HepG2 (cell line): ENCODE results near the gene CSNK1E. TPM values are rescaled to one million over a fixed set of nuclear protein-coding genes. Genes with fewer than 3 reads are reported as not detected.

ENCODE experiments used
- CCDC6 ChIP-seq: sonication (generic); formaldehyde crosslinking; IDR thresholded peaks from 2 replicates; pipeline ENCODE4 v1.8.1; 2022; ENCODE audit warnings: mild to moderate bottlenecking, missing genetic modification reagents, moderate library complexity
- DNMT1 ChIP-seq: sonication (generic); formaldehyde crosslinking; IDR thresholded peaks from 2 replicates; pipeline ENCODE4 v1.5.1; 2020; ENCODE audit warnings: mild to moderate bottlenecking, missing genetic modification reagents
- ELF3 ChIP-seq: IDR thresholded peaks from 2 replicates; pipeline ENCODE4 v1.6.1; 2016; ENCODE audit warnings: missing genetic modification reagents, missing compliant biosample characterization
- GLI4 ChIP-seq: sonication (generic); formaldehyde crosslinking; IDR thresholded peaks from 2 replicates; pipeline ENCODE4 v1.5.1; 2020; ENCODE audit warnings: missing genetic modification reagents, mild to moderate bottlenecking, moderate library complexity, borderline replicate concordance
- JUNB ChIP-seq: sonication (generic); formaldehyde crosslinking; IDR thresholded peaks from 2 replicates; pipeline ENCODE4 v1.8.0; 2022; ENCODE audit warnings: missing genetic modification reagents, mild to moderate bottlenecking, borderline replicate concordance
- JUND ChIP-seq: sonication (generic); formaldehyde crosslinking; IDR thresholded peaks from 2 replicates; pipeline ENCODE4 v1.8.0; 2022; ENCODE audit warnings: mild to moderate bottlenecking, missing genetic modification reagents
- MYC ChIP-seq: sonication (generic); formaldehyde crosslinking; IDR thresholded peaks from 2 replicates; pipeline ENCODE4 v1.9.0; 2021; ENCODE audit warnings: missing genetic modification reagents, borderline replicate concordance
- ONECUT2 ChIP-seq: sonication (generic); formaldehyde crosslinking; IDR thresholded peaks from 2 replicates; pipeline ENCODE4 v1.4.0; 2020; ENCODE audit warnings: missing genetic modification reagents
- POGZ ChIP-seq: sonication (generic); formaldehyde crosslinking; IDR thresholded peaks from 2 replicates; pipeline ENCODE4 v1.4.0; 2020; ENCODE audit warnings: mild to moderate bottlenecking, missing genetic modification reagents
- TBX2 ChIP-seq: sonication (generic); formaldehyde crosslinking; IDR thresholded peaks from 2 replicates; pipeline ENCODE4 v1.5.0; 2020; ENCODE audit warnings: missing genetic modification reagents, mild to moderate bottlenecking, borderline replicate concordance
- ZNF24 ChIP-seq: fragments of 450-650 bp; IDR thresholded peaks from 2 replicates; pipeline ENCODE4 v1.6.1; 2017; ENCODE audit warnings: antibody characterized with exemption, mild to moderate bottlenecking
- ZNF598 ChIP-seq: sonication (generic); formaldehyde crosslinking; IDR thresholded peaks from 2 replicates; pipeline ENCODE4 v1.5.1; 2020; ENCODE audit warnings: mild to moderate bottlenecking, missing genetic modification reagents, borderline replicate concordance
- ZNF737 ChIP-seq: sonication (generic); formaldehyde crosslinking; IDR thresholded peaks from 2 replicates; pipeline ENCODE4 v1.5.0; 2020; ENCODE audit warnings: missing genetic modification reagents, mild to moderate bottlenecking, borderline replicate concordance
- polyA plus RNA-seq, 8 experiments: library from polyadenylated mRNA; depleted of rRNA in 3 of 8; stranded (reverse) in 7 of 8; unstranded in 1 of 8; fragments of >200 nt; fragmentation: Illumina TruSeq in 4 of 8; extraction: Trizol in 4 of 8; gene quantifications; 2 replicates each; pipeline versions ENCODE4 v1.2.1 to v1.2.3, GENCODE V29; 2011 to 2016; ENCODE audit warnings: low read depth in 4 of 8, missing spikeins in 1 of 8, mixed read lengths in 1 of 8; ENCODE audit not compliant: insufficient read depth in 1 of 8
- total RNA-seq, 5 experiments: library from RNA; depleted of rRNA; stranded (reverse); fragments of >200 nt; fragmentation: Illumina TruSeq; extraction: Trizol; gene quantifications; 2 replicates each; pipeline ENCODE4 v1.2.3, GENCODE V29; 2016; ENCODE audit warnings: low read depth in 1 of 5
- TF ChIP-seq, protein P1 (sequence below): sonication (generic); formaldehyde crosslinking; conservative IDR thresholded peaks from 2 replicates; pipeline ENCODE4 v1.4.0; 2020; ENCODE audit warnings: mild to moderate bottlenecking, missing genetic modification reagents, moderate library complexity
- TF ChIP-seq, protein P2 (sequence below): IDR thresholded peaks from 2 replicates; pipeline ENCODE4 v1.6.1; 2016; ENCODE audit warnings: missing genetic modification reagents, missing compliant biosample characterization
- TF ChIP-seq, protein P3 (sequence below): sonication (generic); formaldehyde crosslinking; IDR thresholded peaks from 2 replicates; pipeline ENCODE4 v1.5.1; 2020; ENCODE audit warnings: mild to moderate bottlenecking, missing genetic modification reagents
- TF ChIP-seq, protein P4 (sequence below): sonication (generic); formaldehyde crosslinking; IDR thresholded peaks from 2 replicates; pipeline ENCODE4 v1.4.0; 2020; ENCODE audit warnings: missing genetic modification reagents, borderline replicate concordance
- TF ChIP-seq, protein P5 (sequence below): sonication (generic); formaldehyde crosslinking; IDR thresholded peaks from 2 replicates; pipeline ENCODE4 v1.5.0; 2020; ENCODE audit warnings: missing genetic modification reagents, mild to moderate bottlenecking, borderline replicate concordance
- TF ChIP-seq, protein P6 (sequence below): sonication (generic); formaldehyde crosslinking; IDR thresholded peaks from 2 replicates; pipeline ENCODE4 v1.4.0; 2020; ENCODE audit warnings: mild to moderate bottlenecking, missing genetic modification reagents

CSNK1E gene
- total and polyA plus RNA-seq, 2 of the 13 experiments (the other 11 are each of a cell fraction or from before 2014, with no cell fraction given), result 34.7 to 129 TPM

DNA sequence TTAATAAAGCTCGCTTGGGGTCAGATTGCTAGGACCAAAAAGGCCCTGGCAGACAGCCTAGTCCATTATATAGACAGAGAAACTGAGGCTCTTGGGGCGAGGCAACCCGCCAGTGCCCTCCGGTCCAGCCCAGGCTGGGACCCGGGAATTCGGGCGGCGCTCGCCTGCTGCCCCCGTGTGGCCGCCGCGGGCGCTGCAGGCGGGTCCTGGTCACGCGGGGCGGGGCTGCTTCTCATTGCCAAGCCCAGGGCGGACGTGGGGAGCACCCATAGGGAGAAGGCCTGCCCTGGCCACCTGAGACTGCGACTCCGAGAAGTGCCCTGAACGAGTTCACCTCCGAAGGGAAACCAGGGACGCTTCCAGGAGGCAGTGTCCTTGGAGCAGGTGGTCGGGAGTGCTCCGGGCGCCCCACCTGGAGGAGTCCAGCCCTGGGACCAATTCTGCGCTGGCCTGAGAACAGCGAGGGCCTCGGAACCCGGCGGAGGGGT is 36.0 kb upstream of the CSNK1E start (continued):
- TF ChIP-seq, protein P1, sequence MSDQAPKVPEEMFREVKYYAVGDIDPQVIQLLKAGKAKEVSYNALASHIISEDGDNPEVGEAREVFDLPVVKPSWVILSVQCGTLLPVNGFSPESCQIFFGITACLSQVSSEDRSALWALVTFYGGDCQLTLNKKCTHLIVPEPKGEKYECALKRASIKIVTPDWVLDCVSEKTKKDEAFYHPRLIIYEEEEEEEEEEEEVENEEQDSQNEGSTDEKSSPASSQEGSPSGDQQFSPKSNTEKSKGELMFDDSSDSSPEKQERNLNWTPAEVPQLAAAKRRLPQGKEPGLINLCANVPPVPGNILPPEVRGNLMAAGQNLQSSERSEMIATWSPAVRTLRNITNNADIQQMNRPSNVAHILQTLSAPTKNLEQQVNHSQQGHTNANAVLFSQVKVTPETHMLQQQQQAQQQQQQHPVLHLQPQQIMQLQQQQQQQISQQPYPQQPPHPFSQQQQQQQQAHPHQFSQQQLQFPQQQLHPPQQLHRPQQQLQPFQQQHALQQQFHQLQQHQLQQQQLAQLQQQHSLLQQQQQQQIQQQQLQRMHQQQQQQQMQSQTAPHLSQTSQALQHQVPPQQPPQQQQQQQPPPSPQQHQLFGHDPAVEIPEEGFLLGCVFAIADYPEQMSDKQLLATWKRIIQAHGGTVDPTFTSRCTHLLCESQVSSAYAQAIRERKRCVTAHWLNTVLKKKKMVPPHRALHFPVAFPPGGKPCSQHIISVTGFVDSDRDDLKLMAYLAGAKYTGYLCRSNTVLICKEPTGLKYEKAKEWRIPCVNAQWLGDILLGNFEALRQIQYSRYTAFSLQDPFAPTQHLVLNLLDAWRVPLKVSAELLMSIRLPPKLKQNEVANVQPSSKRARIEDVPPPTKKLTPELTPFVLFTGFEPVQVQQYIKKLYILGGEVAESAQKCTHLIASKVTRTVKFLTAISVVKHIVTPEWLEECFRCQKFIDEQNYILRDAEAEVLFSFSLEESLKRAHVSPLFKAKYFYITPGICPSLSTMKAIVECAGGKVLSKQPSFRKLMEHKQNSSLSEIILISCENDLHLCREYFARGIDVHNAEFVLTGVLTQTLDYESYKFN (CRISPR knock-in tag), result no peak
- TF ChIP-seq, protein P2, sequence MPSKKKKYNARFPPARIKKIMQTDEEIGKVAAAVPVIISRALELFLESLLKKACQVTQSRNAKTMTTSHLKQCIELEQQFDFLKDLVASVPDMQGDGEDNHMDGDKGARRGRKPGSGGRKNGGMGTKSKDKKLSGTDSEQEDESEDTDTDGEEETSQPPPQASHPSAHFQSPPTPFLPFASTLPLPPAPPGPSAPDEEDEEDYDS, result no peak
- TF ChIP-seq ZNF598 (CRISPR knock-in tag), result peak; percentile 41; the same call in 1 of the 2 replicates
- TF ChIP-seq JUND (CRISPR knock-in tag), result no peak
- 0 out of 2 replicates have a peak, but pooled peaks have one; percentile 40 for TF ChIP-seq POGZ (CRISPR knock-in tag)
- TF ChIP-seq GLI4 (CRISPR knock-in tag), result no peak
- TF ChIP-seq ELF3 (CRISPR knock-in tag), result 0 out of 2 replicates have a peak, but pooled peaks have one; percentile 18
- peak; percentile 16; the same call in 1 of the 2 replicates for TF ChIP-seq MYC (CRISPR knock-in tag)
- no peak for TF ChIP-seq ONECUT2 (CRISPR knock-in tag)
- no peak for TF ChIP-seq ZNF737 (CRISPR knock-in tag)
- TF ChIP-seq, protein P3, sequence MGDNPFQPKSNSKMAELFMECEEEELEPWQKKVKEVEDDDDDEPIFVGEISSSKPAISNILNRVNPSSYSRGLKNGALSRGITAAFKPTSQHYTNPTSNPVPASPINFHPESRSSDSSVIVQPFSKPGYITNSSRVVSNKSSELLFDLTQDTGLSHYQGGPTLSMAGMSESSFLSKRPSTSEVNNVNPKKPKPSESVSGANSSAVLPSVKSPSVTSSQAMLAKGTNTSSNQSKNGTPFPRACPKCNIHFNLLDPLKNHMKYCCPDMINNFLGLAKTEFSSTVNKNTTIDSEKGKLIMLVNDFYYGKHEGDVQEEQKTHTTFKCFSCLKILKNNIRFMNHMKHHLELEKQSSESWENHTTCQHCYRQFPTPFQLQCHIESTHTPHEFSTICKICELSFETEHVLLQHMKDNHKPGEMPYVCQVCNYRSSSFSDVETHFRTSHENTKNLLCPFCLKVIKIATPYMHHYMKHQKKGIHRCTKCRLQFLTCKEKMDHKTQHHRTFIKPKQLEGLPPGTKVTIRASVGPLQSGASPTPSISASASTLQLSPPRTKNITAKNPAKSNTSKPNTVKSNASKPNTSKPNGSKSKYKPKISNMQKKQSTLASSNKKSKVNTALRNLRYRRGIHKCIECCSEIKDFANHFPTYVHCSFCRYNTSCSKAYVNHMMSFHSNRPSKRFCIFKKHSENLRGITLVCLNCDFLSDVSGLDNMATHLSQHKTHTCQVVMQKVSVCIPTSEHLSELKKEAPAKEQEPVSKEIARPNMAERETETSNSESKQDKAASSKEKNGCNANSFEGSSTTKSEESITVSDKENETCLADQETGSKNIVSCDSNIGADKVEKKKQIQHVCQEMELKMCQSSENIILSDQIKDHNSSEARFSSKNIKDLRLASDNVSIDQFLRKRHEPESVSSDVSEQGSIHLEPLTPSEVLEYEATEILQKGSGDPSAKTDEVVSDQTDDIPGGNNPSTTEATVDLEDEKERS, result no peak
- TF ChIP-seq CCDC6, result no peak
- TF ChIP-seq, protein P4, sequence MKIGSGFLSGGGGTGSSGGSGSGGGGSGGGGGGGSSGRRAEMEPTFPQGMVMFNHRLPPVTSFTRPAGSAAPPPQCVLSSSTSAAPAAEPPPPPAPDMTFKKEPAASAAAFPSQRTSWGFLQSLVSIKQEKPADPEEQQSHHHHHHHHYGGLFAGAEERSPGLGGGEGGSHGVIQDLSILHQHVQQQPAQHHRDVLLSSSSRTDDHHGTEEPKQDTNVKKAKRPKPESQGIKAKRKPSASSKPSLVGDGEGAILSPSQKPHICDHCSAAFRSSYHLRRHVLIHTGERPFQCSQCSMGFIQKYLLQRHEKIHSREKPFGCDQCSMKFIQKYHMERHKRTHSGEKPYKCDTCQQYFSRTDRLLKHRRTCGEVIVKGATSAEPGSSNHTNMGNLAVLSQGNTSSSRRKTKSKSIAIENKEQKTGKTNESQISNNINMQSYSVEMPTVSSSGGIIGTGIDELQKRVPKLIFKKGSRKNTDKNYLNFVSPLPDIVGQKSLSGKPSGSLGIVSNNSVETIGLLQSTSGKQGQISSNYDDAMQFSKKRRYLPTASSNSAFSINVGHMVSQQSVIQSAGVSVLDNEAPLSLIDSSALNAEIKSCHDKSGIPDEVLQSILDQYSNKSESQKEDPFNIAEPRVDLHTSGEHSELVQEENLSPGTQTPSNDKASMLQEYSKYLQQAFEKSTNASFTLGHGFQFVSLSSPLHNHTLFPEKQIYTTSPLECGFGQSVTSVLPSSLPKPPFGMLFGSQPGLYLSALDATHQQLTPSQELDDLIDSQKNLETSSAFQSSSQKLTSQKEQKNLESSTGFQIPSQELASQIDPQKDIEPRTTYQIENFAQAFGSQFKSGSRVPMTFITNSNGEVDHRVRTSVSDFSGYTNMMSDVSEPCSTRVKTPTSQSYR (CRISPR knock-in tag), result no peak
- TF ChIP-seq, protein P5, sequence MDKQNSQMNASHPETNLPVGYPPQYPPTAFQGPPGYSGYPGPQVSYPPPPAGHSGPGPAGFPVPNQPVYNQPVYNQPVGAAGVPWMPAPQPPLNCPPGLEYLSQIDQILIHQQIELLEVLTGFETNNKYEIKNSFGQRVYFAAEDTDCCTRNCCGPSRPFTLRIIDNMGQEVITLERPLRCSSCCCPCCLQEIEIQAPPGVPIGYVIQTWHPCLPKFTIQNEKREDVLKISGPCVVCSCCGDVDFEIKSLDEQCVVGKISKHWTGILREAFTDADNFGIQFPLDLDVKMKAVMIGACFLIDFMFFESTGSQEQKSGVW (CRISPR knock-in tag), result no peak
- TF ChIP-seq DNMT1, result no peak
- no peak for TF ChIP-seq TBX2 (CRISPR knock-in tag)
- no peak for TF ChIP-seq ZNF24
- TF ChIP-seq, protein P6, sequence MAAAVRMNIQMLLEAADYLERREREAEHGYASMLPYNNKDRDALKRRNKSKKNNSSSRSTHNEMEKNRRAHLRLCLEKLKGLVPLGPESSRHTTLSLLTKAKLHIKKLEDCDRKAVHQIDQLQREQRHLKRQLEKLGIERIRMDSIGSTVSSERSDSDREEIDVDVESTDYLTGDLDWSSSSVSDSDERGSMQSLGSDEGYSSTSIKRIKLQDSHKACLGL (CRISPR knock-in tag), result no peak
- TF ChIP-seq JUNB (CRISPR knock-in tag), result no peak
